GM12892 (cell line): ENCODE data around the gene GDA.

ENCODE experiments used
- DNase-seq: peaks from one replicate; pipeline ENCODE4 v3.0.0; 2011; ENCODE audit not compliant: insufficient read length
- FAIRE-seq: peaks from 2 replicates; lab custom pipeline; 2011; peaks lifted over from hg19 to GRCh38; lab: Jason Lieb, UNC
- POLR2A ChIP-seq: IDR thresholded peaks from 2 replicates; pipeline ENCODE4 v1.6.1; 2011; ENCODE audit warnings: low read depth, low read length, control low read depth
- POLR2AphosphoS5 ChIP-seq: IDR thresholded peaks from 2 replicates; pipeline ENCODE4 v1.6.1; 2011; ENCODE audit warnings: low read depth, low read length, control low read depth
- TAF1 ChIP-seq: IDR thresholded peaks from 2 replicates; pipeline ENCODE4 v1.6.1; 2011; ENCODE audit warnings: low read depth, mild to moderate bottlenecking, control low read depth, low read length, borderline replicate concordance

Gene GDA

DNA sequence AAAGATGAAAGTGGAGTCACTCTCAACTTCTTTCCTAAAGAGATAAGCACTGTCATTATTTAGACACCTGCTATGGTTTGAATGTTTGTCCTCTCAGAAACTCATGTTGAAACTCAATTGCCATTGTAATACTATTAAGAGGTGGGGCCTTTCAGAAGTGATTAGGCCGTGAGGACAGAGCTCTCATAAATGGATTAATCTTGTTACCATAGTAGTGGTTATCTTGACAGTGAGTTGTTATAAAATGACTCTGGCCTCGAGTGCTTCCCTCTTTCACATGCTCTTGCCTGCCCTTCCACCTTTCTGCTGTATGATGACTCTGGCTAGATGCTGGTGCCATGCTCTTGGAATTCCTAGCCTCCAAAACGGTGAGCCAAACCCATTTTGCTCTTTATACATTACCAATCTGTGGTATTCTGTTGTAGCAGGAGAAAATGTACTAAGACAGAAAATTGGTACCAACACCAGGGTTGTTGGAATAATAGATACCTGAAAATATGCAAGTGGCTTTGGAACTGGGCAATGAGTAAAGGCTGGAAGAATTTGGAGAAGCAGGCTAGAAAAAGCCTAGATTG is 38.0 kb downstream of the GDA start:
- TF ChIP-seq POLR2A = no peak
- TF ChIP-seq TAF1 = no peak
- TF ChIP-seq POLR2AphosphoS5 = no peak
- FAIRE-seq (no peak), DNase-seq (no peak)

GRCh38 chr9:72188232-72188631 is 39.0 kb downstream of the GDA start:
- DNase-seq (no peak), FAIRE-seq (no peak)
- TF ChIP-seq POLR2AphosphoS5 (no peak), TAF1 (no peak), POLR2A (no peak)

- DNase-seq (no peak), FAIRE-seq (no peak)
- no peak for TF ChIP-seq TAF1
- TF ChIP-seq POLR2A = no peak
- no peak for TF ChIP-seq POLR2AphosphoS5
Measured at GRCh38 chr9:72193478-72193881, 44.2 kb downstream of the GDA start.

DNA sequence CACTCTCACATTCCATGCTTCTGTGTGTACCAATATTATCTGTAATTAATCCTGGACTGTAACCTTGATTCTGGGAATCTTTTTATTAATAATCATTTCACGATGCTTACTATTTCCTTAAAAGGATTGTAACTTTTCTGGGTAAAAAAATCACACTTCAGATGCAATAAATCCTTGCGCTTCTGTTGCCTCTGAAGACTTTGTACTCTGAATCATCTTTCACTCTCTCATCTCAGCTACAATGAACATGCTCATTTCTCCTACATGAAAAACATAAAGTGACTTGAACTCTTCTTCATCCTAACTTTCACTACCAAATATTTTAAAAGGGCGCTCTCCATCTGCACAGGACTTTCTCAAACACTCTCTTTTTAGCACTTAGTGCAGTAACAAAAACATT is 50.0 kb downstream of the GDA start:
- TF ChIP-seq POLR2A (no peak), POLR2AphosphoS5 (no peak), TAF1 (no peak)
- DNase-seq (no peak), FAIRE-seq (no peak)

DNA sequence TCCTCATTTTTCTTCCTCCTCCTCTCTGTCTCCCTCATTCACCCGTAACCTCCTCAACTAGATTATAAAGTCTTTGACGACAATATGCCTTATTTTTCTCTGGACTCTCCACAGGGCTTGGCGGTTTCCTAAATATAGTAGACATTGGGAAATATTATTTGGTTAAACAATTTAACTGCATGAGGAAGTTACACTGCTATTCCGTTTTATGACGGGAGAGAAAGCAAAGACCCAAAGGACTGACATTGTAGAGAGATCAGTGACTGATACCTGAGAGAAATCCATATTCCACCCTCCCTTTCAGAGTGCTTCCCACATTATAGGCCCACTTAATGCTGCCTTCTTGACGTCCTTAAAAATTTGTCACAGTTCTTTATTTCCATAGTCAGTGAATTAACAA is 51.2 kb downstream of the GDA start:
- TF ChIP-seq POLR2A (no peak), POLR2AphosphoS5 (no peak), TAF1 (no peak)
- FAIRE-seq (no peak), DNase-seq (no peak)

- FAIRE-seq (no peak), DNase-seq (no peak)
- TF ChIP-seq POLR2A = no peak
- TF ChIP-seq TAF1 = no peak
- TF ChIP-seq POLR2AphosphoS5 = no peak
Measured at GRCh38 chr9:72202009-72202408, 52.8 kb downstream of the GDA start.

GRCh38 chr9:72203205-72203803 is 54.1 kb downstream of the GDA start:
- FAIRE-seq (no peak), DNase-seq (no peak)
- TF ChIP-seq TAF1 (no peak), POLR2AphosphoS5 (no peak), POLR2A (no peak)

DNA sequence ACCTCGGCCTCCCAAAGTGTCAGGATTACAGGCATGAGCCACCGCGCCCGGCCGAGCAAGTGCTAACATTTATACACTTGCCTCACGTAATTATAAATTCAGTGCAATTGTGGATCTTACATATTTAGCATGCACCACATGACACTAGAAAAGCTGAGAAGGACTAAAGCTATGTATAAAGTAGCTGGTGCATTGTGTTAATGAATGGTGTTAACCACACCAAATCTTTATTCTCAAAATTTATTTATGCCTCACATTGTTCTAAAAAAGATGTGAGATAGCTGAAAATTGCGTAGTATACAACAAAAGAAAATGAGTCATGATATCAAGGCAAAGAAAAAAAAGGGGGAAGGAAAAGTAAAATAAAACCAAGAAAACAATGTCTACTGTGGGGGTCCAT is 54.8 kb downstream of the GDA start:
- no peak for TF ChIP-seq TAF1
- TF ChIP-seq POLR2A = no peak
- no peak for TF ChIP-seq POLR2AphosphoS5
- FAIRE-seq (no peak), DNase-seq (no peak)

GRCh38 chr9:72205513-72205912 is 56.3 kb downstream of the GDA start:
- no peak for DNase-seq
- peak; percentile 40 for FAIRE-seq
- TF ChIP-seq POLR2A = no peak
- no peak for TF ChIP-seq POLR2AphosphoS5
- TF ChIP-seq TAF1 = no peak

DNA sequence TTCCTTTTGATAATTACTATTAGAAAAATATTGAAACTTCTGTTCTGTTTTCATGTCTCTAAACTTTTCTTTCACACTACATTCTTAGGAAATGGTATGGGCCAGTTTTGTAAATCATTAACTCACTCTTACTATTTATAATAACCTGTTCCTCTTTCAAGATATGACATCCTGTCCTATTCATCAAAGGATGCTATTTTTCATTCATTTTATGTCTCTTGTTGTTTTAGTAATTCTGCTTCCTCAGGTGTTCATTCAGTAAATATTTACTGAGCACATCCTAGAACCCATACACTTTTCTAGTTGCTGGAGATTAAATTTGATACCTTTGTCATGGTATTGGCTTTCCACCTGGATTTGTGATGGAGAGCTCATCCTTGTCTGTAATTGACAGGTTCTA is 58.0 kb downstream of the GDA start:
- no peak for FAIRE-seq

GRCh38 chr9:72210522-72210921 is 61.3 kb downstream of the GDA start:
- FAIRE-seq = no peak
- DNase-seq = no peak
- no peak for TF ChIP-seq POLR2AphosphoS5
- no peak for TF ChIP-seq POLR2A
- TF ChIP-seq TAF1 = no peak

More for the DNA sequence above, 58.0 kb downstream of the GDA start:
- DNase-seq = no peak
- no peak for TF ChIP-seq TAF1
- no peak for TF ChIP-seq POLR2A
- no peak for TF ChIP-seq POLR2AphosphoS5

GRCh38 chr9:72211047-72211446 is 61.8 kb downstream of the GDA start:
- TF ChIP-seq TAF1 (no peak), POLR2A (no peak), POLR2AphosphoS5 (no peak)
- DNase-seq (no peak), FAIRE-seq (no peak)
